ENCODE data around the gene MCC. TPM values are rescaled to one million over a fixed set of nuclear protein-coding genes. Genes with fewer than 3 reads are reported as not detected.

Gene MCC
- total RNA-seq, 1 donor from 2014 or later: 36.3 TPM

DNA sequence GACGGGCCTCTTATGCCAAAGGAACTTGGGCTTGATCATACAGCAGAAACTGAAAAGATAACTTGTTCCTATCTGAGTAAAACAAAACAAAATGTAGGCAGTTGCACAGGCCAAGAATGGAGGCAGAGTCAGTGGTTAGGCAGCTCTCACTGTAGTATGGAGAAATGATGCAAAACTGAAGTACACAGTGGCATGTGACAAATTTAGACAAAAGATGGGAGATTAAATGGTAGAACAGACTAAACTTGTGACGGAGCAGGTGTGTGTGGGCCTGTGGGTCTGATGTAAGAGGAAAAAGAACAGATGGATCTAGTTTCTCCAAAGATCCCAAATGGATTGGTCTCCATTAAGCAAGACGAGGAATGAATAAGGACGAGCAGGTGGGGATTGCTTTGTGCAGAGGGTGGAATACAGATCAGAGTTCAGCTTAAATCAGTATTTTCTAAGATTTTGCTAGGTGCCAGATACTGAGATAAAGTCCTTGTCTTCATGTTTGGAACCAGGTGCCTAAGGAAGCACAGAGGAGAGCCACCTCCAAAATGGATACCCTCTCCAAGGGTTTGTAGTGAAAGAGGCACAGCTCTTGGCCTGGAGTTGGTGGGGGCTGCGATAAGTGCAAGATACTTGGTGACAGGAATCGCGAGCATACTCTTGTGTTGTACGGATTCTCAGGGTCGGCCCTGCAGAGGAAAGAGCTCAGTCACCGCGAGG, 512.4 kb downstream of the MCC start:
- ATAC-seq: no peak
- DNase-seq (ENCODE audit: low spot score): no peak

DNA sequence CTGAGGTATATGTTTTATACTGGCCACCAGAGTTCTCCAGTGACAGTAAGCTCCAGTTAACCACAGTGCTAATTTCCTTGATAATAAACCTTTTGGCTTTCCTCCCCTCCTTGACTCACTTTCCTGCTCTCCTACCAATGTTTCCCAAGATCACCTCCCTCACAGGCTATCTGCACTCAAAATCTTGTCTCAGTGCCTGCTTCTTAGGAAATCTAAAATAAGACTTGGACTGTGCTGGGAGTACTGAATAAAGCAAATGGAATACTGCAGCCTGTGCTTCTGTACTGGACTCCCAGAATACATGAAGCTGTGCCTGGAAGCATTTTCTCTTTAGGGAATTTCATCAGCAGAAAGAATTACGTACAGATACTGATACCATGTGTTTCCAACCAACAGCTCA, 513.4 kb downstream of the MCC start:
- ATAC-seq: no peak

DNA sequence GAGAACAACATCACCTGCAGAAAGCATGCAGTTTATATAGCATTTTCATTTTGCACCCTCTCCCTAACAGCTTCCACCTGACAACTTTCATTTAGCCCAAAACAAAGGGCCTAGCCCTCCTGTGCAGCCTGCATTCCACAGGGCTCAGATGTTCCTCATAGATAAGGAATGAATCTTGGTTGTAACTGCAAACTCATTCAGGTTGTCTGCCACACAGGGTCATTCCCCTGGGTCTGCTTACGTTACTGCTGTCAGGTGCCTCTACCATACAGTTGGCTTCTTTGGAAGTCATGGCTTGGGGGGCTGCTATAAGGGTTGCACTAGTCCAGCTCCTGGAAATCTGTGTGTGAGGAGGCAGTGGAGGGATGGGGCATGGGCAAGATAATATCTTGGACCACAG, 514.3 kb downstream of the MCC start:
- ATAC-seq (no peak), DNase-seq (ENCODE audit: low spot score) (no peak)

More for the DNA sequence above, 513.4 kb downstream of the MCC start:
- no peak for DNase-seq (ENCODE audit: low spot score)

- DNase-seq (ENCODE audit: low spot score) (no peak), ATAC-seq (no peak)
These were observed 515.2 kb downstream of the MCC start for GRCh38 chr5:112973036-112973435.

Other genes starting within 250 kb of the MCC start
- gene TSSK1B, start 53.5 kb downstream of the MCC start, total RNA-seq: not detected
- 12.5 TPM for gene YTHDC2, start 25.2 kb upstream of the MCC start, total RNA-seq

Data from left lobe of liver (tissue), 2 donors.